GM23338 (cell line): ENCODE data around the gene TBC1D9. TPM values are rescaled to one million over a fixed set of nuclear protein-coding genes. Genes with fewer than 3 reads are reported as not detected.

ENCODE experiments used
- ATAC-seq: fragments of 200-7000 bp; cut with Tn5 transposase; 3 replicates; pipeline ENCODE4 v1.9.1; 2020
- DNase-seq: peaks from one replicate; pipeline ENCODE4 v3.0.0-alpha.2; 2015; ENCODE audit warnings: low spot score
- H2AFZ ChIP-seq: fragments of 200-600 bp; sonication (generic); 2 replicates; pipeline ENCODE4 v1.8.0; 2016; ENCODE audit warnings: antibody characterized with exemption, mild to moderate bottlenecking, moderate library complexity
- H3F3A ChIP-seq: fragments of 200-600 bp; sonication (generic); replicated peaks from 2 replicates; pipeline ENCODE4 v1.8.0; 2017; ENCODE audit warnings: antibody characterized with exemption, mixed run types, low read depth
- H3K27ac ChIP-seq: fragments of 200-600 bp; sonication (generic); 2 replicates; pipeline ENCODE4 v1.6.1; 2016; ENCODE audit warnings: low read depth
- H3K27me3 ChIP-seq: fragments of 200-600 bp; sonication (generic); 2 replicates; pipeline ENCODE4 v1.8.0; 2016; ENCODE audit warnings: mild to moderate bottlenecking, mixed run types, moderate library complexity; ENCODE audit not compliant: insufficient read depth
- H3K36me3 ChIP-seq: fragments of 200-600 bp; sonication (generic); 2 replicates; pipeline ENCODE4 v1.8.0; 2016; ENCODE audit warnings: mild to moderate bottlenecking; ENCODE audit not compliant: insufficient read depth
- H3K4me1 ChIP-seq: fragments of 200-600 bp; sonication (generic); 2 replicates; pipeline ENCODE4 v1.8.0; 2016; ENCODE audit warnings: mild to moderate bottlenecking, moderate library complexity; ENCODE audit not compliant: insufficient read depth
- H3K4me2 ChIP-seq: fragments of 200-600 bp; sonication (generic); 2 replicates; pipeline ENCODE4 v1.7.1; 2017; ENCODE audit warnings: mixed run types
- H3K4me3 ChIP-seq: fragments of 200-600 bp; sonication (generic); 2 replicates; pipeline ENCODE4 v1.6.1; 2016; ENCODE audit warnings: mixed run types
- H3K79me2 ChIP-seq: fragments of 200-600 bp; sonication (generic); replicated peaks from 2 replicates; pipeline ENCODE4 v1.8.0; 2017; ENCODE audit warnings: mild to moderate bottlenecking; ENCODE audit not compliant: insufficient read depth
- H3K9me2 ChIP-seq: fragments of 200-600 bp; sonication (generic); 2 replicates; pipeline ENCODE4 v1.8.0; 2017; ENCODE audit not compliant: insufficient read depth
- H4K20me1 ChIP-seq: fragments of 200-600 bp; sonication (generic); replicated peaks from 2 replicates; pipeline ENCODE4 v1.8.0; 2017; ENCODE audit warnings: mild to moderate bottlenecking; ENCODE audit not compliant: insufficient read depth
- H3K27ac Mint-ChIP-seq: 2 replicates; pipeline ENCODE4 v1.8.0; 2020; ENCODE audit warnings: inconsistent platforms, mild to moderate bottlenecking, moderate library complexity, mixed read lengths
- H3K27me3 Mint-ChIP-seq: 3 replicates; pipeline ENCODE4 v1.8.0; 2022; ENCODE audit warnings: low read depth, mild to moderate bottlenecking, moderate library complexity, mixed read lengths, inconsistent platforms; ENCODE audit not compliant: insufficient read depth, poor library complexity
- H3K36me3 Mint-ChIP-seq: 3 replicates; pipeline ENCODE4 v1.8.0; 2021; ENCODE audit warnings: low read depth, mild to moderate bottlenecking, inconsistent platforms, moderate library complexity, mixed read lengths
- H3K4me1 Mint-ChIP-seq: 3 replicates; pipeline ENCODE4 v1.8.0; 2020; ENCODE audit warnings: mild to moderate bottlenecking, inconsistent platforms, mixed read lengths
- H3K4me3 Mint-ChIP-seq: 3 replicates; pipeline ENCODE4 v1.8.0; 2021; ENCODE audit warnings: moderate library complexity, mild to moderate bottlenecking, inconsistent platforms, mixed read lengths
- H3K9me3 Mint-ChIP-seq: 3 replicates; pipeline ENCODE4 v1.8.0; 2020; ENCODE audit warnings: moderate library complexity, mild to moderate bottlenecking, inconsistent platforms, mixed read lengths
- CREB1 ChIP-seq: fragments of 250-450 bp; sonication (Bioruptor Pico); IDR thresholded peaks from 2 replicates; pipeline ENCODE4 v1.5.0; 2020; ENCODE audit warnings: low read depth, mild to moderate bottlenecking, moderate library complexity
- EZH2 ChIP-seq: fragments of 200-600 bp; sonication (generic); IDR thresholded peaks from one replicate; pipeline ENCODE4 v1.8.0; 2017; ENCODE audit warnings: antibody characterized with exemption, mild to moderate bottlenecking, low read depth; ENCODE audit not compliant: unreplicated experiment
- EZH2phosphoT487 ChIP-seq: fragments of 200-600 bp; sonication (generic); IDR thresholded peaks from one replicate; pipeline ENCODE4 v1.8.1; 2018; ENCODE audit warnings: antibody characterized with exemption; ENCODE audit not compliant: unreplicated experiment
- JUNB ChIP-seq: IDR thresholded peaks from one replicate; pipeline ENCODE4 v1.6.1; 2016; ENCODE audit warnings: antibody characterized with exemption; ENCODE audit not compliant: unreplicated experiment
- NANOG ChIP-seq: IDR thresholded peaks from 2 replicates; pipeline ENCODE4 v1.6.1; 2016; ENCODE audit warnings: antibody characterized with exemption, borderline replicate concordance
- STAT1 ChIP-seq: IDR thresholded peaks from one replicate; pipeline ENCODE4 v1.6.1; 2016; ENCODE audit warnings: antibody characterized with exemption; ENCODE audit not compliant: unreplicated experiment
- ZNF114 ChIP-seq: fragments of 250-450 bp; sonication (Bioruptor Pico); IDR thresholded peaks from 2 replicates; pipeline ENCODE4 v1.5.0; 2020; ENCODE audit warnings: mild to moderate bottlenecking, moderate library complexity
- ZNF331 ChIP-seq: fragments of 250-450 bp; sonication (Bioruptor Pico); IDR thresholded peaks from 2 replicates; pipeline ENCODE4 v1.5.0; 2020; ENCODE audit warnings: low read depth, mild to moderate bottlenecking, moderate library complexity
- polyA plus RNA-seq: library from polyadenylated mRNA; unstranded; fragments of >200 nt; fragmentation: Nextera tagmentation; extraction: Ambion mirVana; gene quantifications from 2 replicates; pipeline ENCODE4 v1.2.1, GENCODE V29; 2016
- total RNA-seq: library from RNA; depleted of rRNA; stranded (reverse); fragments of >200 nt; shearing (Covaris generic); gene quantifications from 2 replicates; pipeline ENCODE4 v1.2.3, GENCODE V29; 2014
- TF ChIP-seq, protein P1 (sequence below), 2 experiments: fragments of 200-600 bp in 1 of 2; sonication (generic) in 1 of 2; conservative IDR thresholded peaks; 2 replicates each; pipeline versions ENCODE4 v1.5.1 to v1.6.1; 2016 to 2017; ENCODE audit warnings: antibody characterized with exemption in 2 of 2, low read depth in 2 of 2, mild to moderate bottlenecking in 2 of 2, moderate library complexity in 1 of 2
- TF ChIP-seq, protein P2 (sequence below): IDR thresholded peaks from 2 replicates; pipeline ENCODE4 v1.6.1; 2016; ENCODE audit warnings: antibody characterized with exemption
- TF ChIP-seq, protein P3 (sequence below): fragments of 250-450 bp; sonication (Bioruptor Pico); IDR thresholded peaks from 2 replicates; pipeline ENCODE4 v1.5.0; 2020; ENCODE audit warnings: mild to moderate bottlenecking, moderate library complexity

TBC1D9 gene
- total and polyA plus RNA-seq, 2 experiments from 2014 or later: 0.03 to 0.56 TPM

DNA sequence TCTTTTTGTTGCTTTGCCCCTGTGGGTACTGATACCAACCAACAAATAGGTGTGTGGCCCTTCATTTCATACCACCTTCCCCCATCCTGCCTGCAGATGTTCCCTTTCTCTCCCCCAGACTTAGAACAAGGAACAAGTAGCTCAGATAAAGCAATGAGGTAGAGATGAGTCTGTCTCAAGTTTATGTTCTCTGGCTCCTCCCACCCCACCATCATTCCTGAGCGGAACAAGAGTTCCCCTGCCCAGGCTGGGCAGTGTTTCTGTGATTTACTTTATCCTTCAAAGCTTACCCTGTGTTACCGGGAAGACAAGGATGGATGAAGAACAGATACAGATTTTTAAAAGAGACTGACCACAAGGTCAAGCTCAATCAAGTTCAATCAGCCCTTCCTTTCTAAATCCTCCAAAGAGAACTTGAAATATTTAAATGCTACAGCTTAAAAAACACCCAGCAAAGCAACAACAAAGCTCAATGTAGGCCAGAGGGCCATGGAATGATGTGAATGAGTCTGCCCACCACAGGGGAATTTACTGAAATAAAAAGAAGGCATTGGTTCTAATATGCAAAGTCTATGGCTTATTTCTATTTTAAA is 107.4 kb downstream of the TBC1D9 start:
- peaks cover 11% of the 10 kb centered on the region; the same call in 1 of the 2 replicates for H3K4me1 ChIP-seq
- no peaks in the 10 kb centered on the region; the same call in 2 of the 3 replicates for H3K9me3 Mint-ChIP-seq
- ATAC-seq (no peak), DNase-seq (no peak)
- no peak overlapping the region for H3K4me3 ChIP-seq
- H3F3A ChIP-seq: no peaks in the 10 kb centered on the region
- H2AFZ ChIP-seq: peak overlapping the region; percentile 76; the same call in 1 of the 2 replicates
- peaks cover 24% of the 10 kb centered on the region for H3K4me1 Mint-ChIP-seq
- H3K9me2 ChIP-seq: peaks cover 3% of the 10 kb centered on the region; the same call in 1 of the 2 replicates
- TF ChIP-seq CREB1 (CRISPR knock-in tag): no peak
- no peak for TF ChIP-seq ZNF114
- TF ChIP-seq STAT1: no peak
- H3K36me3 ChIP-seq: no peaks in the 10 kb centered on the region
- H3K4me2 ChIP-seq: no peak overlapping the region
- H3K4me3 Mint-ChIP-seq: no peak overlapping the region
- H3K27me3 ChIP-seq: no peaks in the 10 kb centered on the region
- H3K36me3 Mint-ChIP-seq: no peaks in the 10 kb centered on the region; the same call in 2 of the 3 replicates
- peaks cover 11% of the 10 kb centered on the region for H3K27me3 Mint-ChIP-seq
- no peak overlapping the region for H3K27ac ChIP-seq
- H3K27ac Mint-ChIP-seq: no peak overlapping the region
- no peaks in the 10 kb centered on the region for H3K79me2 ChIP-seq
- no peaks in the 10 kb centered on the region for H4K20me1 ChIP-seq

DNA sequence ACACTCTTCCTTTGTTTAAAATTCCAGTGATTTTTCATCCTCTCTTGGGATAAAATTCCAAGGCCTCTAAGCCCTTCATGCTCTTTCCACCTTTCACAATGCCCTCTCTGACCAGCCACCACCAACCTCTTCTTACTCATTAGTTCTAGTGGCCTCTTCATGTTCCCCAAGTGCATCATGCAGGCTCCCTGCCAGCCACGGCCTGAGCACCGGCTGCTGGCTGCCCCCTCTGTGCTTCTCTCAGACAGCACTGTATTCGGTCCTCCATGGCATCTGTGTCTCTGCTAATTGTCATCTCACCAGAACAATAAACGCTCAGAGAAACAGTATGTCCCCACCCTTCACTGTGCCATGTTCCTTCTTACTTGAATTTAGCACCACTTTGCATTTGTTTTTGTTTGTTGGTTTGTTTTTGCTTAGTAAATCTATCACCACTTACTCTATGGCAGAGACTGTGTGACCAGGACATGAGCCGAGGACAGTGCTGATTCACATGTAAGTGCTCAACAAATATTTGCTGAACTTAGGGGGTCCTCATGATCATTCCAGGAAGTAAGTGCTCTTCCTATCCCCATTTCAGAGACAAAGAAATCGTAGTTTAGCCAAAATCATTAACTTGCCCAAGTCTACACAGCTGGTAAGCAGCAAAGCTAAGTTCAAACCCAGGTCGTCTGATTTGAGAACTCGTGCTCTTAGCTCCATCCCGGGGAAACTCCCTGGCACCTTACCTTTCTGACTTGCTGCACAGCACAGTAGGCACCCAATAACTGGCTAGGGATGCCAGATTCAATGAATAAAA is 110.4 kb downstream of the TBC1D9 start:
- H3K27ac Mint-ChIP-seq: 0 out of 2 replicates have a peak overlapping the region, but pooled peaks have one; percentile 16
- DNase-seq (no peak), ATAC-seq (no peak; the same call in 2 of the 3 replicates)
- H4K20me1 ChIP-seq: no peaks in the 10 kb centered on the region
- no peaks in the 10 kb centered on the region; the same call in 2 of the 3 replicates for H3K36me3 Mint-ChIP-seq
- no peaks in the 10 kb centered on the region for H3F3A ChIP-seq
- TF ChIP-seq JUNB (no peak), STAT1 (no peak), EZH2phosphoT487 (no peak), NANOG (no peak), CREB1 (CRISPR knock-in tag) (no peak), ZNF331 (no peak), ZNF114 (no peak), EZH2 (no peak)
- TF ChIP-seq, protein P1, sequence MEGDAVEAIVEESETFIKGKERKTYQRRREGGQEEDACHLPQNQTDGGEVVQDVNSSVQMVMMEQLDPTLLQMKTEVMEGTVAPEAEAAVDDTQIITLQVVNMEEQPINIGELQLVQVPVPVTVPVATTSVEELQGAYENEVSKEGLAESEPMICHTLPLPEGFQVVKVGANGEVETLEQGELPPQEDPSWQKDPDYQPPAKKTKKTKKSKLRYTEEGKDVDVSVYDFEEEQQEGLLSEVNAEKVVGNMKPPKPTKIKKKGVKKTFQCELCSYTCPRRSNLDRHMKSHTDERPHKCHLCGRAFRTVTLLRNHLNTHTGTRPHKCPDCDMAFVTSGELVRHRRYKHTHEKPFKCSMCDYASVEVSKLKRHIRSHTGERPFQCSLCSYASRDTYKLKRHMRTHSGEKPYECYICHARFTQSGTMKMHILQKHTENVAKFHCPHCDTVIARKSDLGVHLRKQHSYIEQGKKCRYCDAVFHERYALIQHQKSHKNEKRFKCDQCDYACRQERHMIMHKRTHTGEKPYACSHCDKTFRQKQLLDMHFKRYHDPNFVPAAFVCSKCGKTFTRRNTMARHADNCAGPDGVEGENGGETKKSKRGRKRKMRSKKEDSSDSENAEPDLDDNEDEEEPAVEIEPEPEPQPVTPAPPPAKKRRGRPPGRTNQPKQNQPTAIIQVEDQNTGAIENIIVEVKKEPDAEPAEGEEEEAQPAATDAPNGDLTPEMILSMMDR (conservative IDR thresholded peaks at IDR 0.05; ENCODE audit: low read depth in 2 of 2): no peak
- TF ChIP-seq, protein P2, sequence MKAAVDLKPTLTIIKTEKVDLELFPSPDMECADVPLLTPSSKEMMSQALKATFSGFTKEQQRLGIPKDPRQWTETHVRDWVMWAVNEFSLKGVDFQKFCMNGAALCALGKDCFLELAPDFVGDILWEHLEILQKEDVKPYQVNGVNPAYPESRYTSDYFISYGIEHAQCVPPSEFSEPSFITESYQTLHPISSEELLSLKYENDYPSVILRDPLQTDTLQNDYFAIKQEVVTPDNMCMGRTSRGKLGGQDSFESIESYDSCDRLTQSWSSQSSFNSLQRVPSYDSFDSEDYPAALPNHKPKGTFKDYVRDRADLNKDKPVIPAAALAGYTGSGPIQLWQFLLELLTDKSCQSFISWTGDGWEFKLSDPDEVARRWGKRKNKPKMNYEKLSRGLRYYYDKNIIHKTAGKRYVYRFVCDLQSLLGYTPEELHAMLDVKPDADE: no peak
- TF ChIP-seq, protein P3, sequence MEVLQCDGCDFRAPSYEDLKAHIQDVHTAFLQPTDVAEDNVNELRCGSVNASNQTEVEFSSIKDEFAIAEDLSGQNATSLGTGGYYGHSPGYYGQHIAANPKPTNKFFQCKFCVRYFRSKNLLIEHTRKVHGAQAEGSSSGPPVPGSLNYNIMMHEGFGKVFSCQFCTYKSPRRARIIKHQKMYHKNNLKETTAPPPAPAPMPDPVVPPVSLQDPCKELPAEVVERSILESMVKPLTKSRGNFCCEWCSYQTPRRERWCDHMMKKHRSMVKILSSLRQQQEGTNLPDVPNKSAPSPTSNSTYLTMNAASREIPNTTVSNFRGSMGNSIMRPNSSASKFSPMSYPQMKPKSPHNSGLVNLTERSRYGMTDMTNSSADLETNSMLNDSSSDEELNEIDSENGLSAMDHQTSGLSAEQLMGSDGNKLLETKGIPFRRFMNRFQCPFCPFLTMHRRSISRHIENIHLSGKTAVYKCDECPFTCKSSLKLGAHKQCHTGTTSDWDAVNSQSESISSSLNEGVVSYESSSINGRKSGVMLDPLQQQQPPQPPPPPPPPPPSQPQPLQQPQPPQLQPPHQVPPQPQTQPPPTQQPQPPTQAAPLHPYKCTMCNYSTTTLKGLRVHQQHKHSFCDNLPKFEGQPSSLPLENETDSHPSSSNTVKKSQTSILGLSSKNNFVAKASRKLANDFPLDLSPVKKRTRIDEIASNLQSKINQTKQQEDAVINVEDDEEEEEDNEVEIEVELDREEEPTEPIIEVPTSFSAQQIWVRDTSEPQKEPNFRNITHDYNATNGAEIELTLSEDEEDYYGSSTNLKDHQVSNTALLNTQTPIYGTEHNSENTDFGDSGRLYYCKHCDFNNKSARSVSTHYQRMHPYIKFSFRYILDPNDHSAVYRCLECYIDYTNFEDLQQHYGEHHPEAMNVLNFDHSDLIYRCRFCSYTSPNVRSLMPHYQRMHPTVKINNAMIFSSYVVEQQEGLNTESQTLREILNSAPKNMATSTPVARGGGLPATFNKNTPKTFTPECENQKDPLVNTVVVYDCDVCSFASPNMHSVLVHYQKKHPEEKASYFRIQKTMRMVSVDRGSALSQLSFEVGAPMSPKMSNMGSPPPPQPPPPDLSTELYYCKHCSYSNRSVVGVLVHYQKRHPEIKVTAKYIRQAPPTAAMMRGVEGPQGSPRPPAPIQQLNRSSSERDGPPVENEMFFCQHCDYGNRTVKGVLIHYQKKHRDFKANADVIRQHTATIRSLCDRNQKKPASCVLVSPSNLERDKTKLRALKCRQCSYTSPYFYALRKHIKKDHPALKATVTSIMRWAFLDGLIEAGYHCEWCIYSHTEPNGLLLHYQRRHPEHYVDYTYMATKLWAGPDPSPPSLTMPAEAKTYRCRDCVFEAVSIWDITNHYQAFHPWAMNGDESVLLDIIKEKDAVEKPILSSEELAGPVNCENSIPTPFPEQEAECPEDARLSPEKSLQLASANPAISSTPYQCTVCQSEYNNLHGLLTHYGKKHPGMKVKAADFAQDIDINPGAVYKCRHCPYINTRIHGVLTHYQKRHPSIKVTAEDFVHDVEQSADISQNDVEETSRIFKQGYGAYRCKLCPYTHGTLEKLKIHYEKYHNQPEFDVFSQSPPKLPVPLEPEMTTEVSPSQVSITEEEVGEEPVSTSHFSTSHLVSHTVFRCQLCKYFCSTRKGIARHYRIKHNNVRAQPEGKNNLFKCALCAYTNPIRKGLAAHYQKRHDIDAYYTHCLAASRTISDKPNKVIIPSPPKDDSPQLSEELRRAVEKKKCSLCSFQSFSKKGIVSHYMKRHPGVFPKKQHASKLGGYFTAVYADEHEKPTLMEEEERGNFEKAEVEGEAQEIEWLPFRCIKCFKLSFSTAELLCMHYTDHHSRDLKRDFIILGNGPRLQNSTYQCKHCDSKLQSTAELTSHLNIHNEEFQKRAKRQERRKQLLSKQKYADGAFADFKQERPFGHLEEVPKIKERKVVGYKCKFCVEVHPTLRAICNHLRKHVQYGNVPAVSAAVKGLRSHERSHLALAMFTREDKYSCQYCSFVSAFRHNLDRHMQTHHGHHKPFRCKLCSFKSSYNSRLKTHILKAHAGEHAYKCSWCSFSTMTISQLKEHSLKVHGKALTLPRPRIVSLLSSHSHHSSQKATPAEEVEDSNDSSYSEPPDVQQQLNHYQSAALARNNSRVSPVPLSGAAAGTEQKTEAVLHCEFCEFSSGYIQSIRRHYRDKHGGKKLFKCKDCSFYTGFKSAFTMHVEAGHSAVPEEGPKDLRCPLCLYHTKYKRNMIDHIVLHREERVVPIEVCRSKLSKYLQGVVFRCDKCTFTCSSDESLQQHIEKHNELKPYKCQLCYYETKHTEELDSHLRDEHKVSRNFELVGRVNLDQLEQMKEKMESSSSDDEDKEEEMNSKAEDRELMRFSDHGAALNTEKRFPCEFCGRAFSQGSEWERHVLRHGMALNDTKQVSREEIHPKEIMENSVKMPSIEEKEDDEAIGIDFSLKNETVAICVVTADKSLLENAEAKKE: no peak
- H3K36me3 ChIP-seq: no peaks in the 10 kb centered on the region
- peaks cover 17% of the 10 kb centered on the region for H3K4me1 ChIP-seq
- H3K27me3 ChIP-seq: no peaks in the 10 kb centered on the region
- no peak overlapping the region for H3K4me3 Mint-ChIP-seq
- H3K4me3 ChIP-seq: no peak overlapping the region
- no peaks in the 10 kb centered on the region for H3K79me2 ChIP-seq
- peaks cover 7% of the 10 kb centered on the region for H3K27me3 Mint-ChIP-seq
- H3K9me3 Mint-ChIP-seq: no peaks in the 10 kb centered on the region; the same call in 2 of the 3 replicates
- H2AFZ ChIP-seq: peak overlapping the region; percentile 52; the same call in 1 of the 2 replicates
- no peak overlapping the region for H3K4me2 ChIP-seq
- no peaks in the 10 kb centered on the region for H3K9me2 ChIP-seq
- no peak overlapping the region for H3K27ac ChIP-seq
- H3K4me1 Mint-ChIP-seq: peaks cover 35% of the 10 kb centered on the region
